HepG2 (cell line): ENCODE results near the gene TPX2. TPM values are rescaled to one million over a fixed set of nuclear protein-coding genes. Genes with fewer than 3 reads are reported as not detected.

Experiments used
- BCL6 ChIP-seq: IDR thresholded peaks from 2 replicates; pipeline ENCODE4 v1.6.1; 2016; ENCODE audit warnings: missing genetic modification reagents, missing compliant biosample characterization
- BHLHE40 ChIP-seq: IDR thresholded peaks from 2 replicates; pipeline ENCODE4 v1.6.1; 2011; ENCODE audit warnings: low read length, improper control_type of control experiment
- CEBPG ChIP-seq: IDR thresholded peaks from 2 replicates; pipeline ENCODE4 v1.6.1; 2016
- FUBP1 ChIP-seq: sonication (generic); formaldehyde crosslinking; IDR thresholded peaks from 2 replicates; pipeline ENCODE4 v1.5.1; 2020; ENCODE audit warnings: missing genetic modification reagents, mild to moderate bottlenecking, borderline replicate concordance
- KMT2B ChIP-seq: IDR thresholded peaks from 2 replicates; pipeline ENCODE4 v1.6.1; 2016; ENCODE audit warnings: missing genetic modification reagents, missing compliant biosample characterization
- MED8 ChIP-seq: sonication (generic); formaldehyde crosslinking; IDR thresholded peaks from 2 replicates; pipeline ENCODE4 v1.8.1; 2023; ENCODE audit warnings: mild to moderate bottlenecking, missing genetic modification reagents; ENCODE audit not compliant: insufficient replicate concordance
- NCOA2 ChIP-seq: sonication (generic); formaldehyde crosslinking; IDR thresholded peaks from 2 replicates; pipeline ENCODE4 v1.8.0; 2022; ENCODE audit warnings: inconsistent platforms
- PAWR ChIP-seq: sonication (generic); formaldehyde crosslinking; IDR thresholded peaks from 2 replicates; pipeline ENCODE4 v1.4.0; 2020; ENCODE audit warnings: missing genetic modification reagents, mild to moderate bottlenecking, borderline replicate concordance
- SMC3 ChIP-seq: IDR thresholded peaks from 2 replicates; pipeline ENCODE4 v1.6.1; 2011; ENCODE audit warnings: low read length, improper control_type of control experiment
- SOX6 ChIP-seq, 2 experiments: fragments of 450-650 bp in 1 of 2; sonication (generic) in 1 of 2; formaldehyde crosslinking in 1 of 2; IDR thresholded peaks; 2 replicates each; pipeline versions ENCODE4 v1.4.0 to v1.6.1; 2017 to 2020; ENCODE audit warnings: antibody characterized with exemption in 1 of 2, mild to moderate bottlenecking in 1 of 2, missing genetic modification reagents in 1 of 2
- TRIM22 ChIP-seq: fragments of 450-650 bp; IDR thresholded peaks from 2 replicates; pipeline ENCODE4 v1.6.1; 2017
- ZBTB40 ChIP-seq, 2 experiments: fragments of 450-650 bp in 1 of 2; sonication (generic) in 1 of 2; formaldehyde crosslinking in 1 of 2; IDR thresholded peaks; 2 replicates each; pipeline versions ENCODE4 v1.6.1 to v1.8.0; 2016 to 2022; ENCODE audit warnings: antibody characterized with exemption in 1 of 2, mild to moderate bottlenecking in 1 of 2, missing genetic modification reagents in 1 of 2
- ZMYM3 ChIP-seq: sonication (generic); formaldehyde crosslinking; IDR thresholded peaks from 2 replicates; pipeline ENCODE4 v1.5.1; 2020; ENCODE audit warnings: mild to moderate bottlenecking, missing genetic modification reagents
- ZNF333 ChIP-seq: sonication (generic); formaldehyde crosslinking; IDR thresholded peaks from 2 replicates; pipeline ENCODE4 v1.4.0; 2020; ENCODE audit warnings: mild to moderate bottlenecking, missing genetic modification reagents, borderline replicate concordance
- ZNF34 ChIP-seq: sonication (generic); formaldehyde crosslinking; IDR thresholded peaks from 2 replicates; pipeline ENCODE4 v1.4.0; 2020; ENCODE audit warnings: mild to moderate bottlenecking, missing genetic modification reagents, borderline replicate concordance
- ZNF441 ChIP-seq: sonication (generic); formaldehyde crosslinking; IDR thresholded peaks from 2 replicates; pipeline ENCODE4 v1.7.0; 2021; ENCODE audit warnings: missing genetic modification reagents, borderline replicate concordance
- polyA plus RNA-seq, 8 experiments: library from polyadenylated mRNA; depleted of rRNA in 3 of 8; stranded (reverse) in 7 of 8; unstranded in 1 of 8; fragments of >200 nt; fragmentation: Illumina TruSeq in 4 of 8; extraction: Trizol in 4 of 8; gene quantifications; 2 replicates each; pipeline versions ENCODE4 v1.2.1 to v1.2.3, GENCODE V29; 2011 to 2016; ENCODE audit warnings: low read depth in 4 of 8, missing spikeins in 1 of 8, mixed read lengths in 1 of 8; ENCODE audit not compliant: insufficient read depth in 1 of 8
- total RNA-seq, 5 experiments: library from RNA; depleted of rRNA; stranded (reverse); fragments of >200 nt; fragmentation: Illumina TruSeq; extraction: Trizol; gene quantifications; 2 replicates each; pipeline ENCODE4 v1.2.3, GENCODE V29; 2016; ENCODE audit warnings: low read depth in 1 of 5

Gene TPX2
- total and polyA plus RNA-seq, 2 of the 13 experiments (the other 11 are each of a cell fraction or from before 2014, with no cell fraction given): 34.3 to 124 TPM

- no peak for TF ChIP-seq ZBTB40 (IDR thresholded peaks at IDR 0.05)
- TF ChIP-seq ZBTB40 (CRISPR knock-in tag; IDR thresholded peaks at IDR 0.05): no peak
- no peak for TF ChIP-seq CEBPG (CRISPR knock-in tag)
- TF ChIP-seq TRIM22: no peak
- TF ChIP-seq SMC3: no peak
- no peak for TF ChIP-seq PAWR (CRISPR knock-in tag)
- no peak for TF ChIP-seq BHLHE40
- no peak for TF ChIP-seq FUBP1 (CRISPR knock-in tag)
- TF ChIP-seq ZMYM3 (CRISPR knock-in tag): no peak
- TF ChIP-seq ZNF34 (CRISPR knock-in tag): no peak; the same call in 1 of the 2 replicates
- TF ChIP-seq KMT2B (CRISPR knock-in tag): no peak
- no peak for TF ChIP-seq ZNF333 (CRISPR knock-in tag)
- no peak for TF ChIP-seq ZNF441 (CRISPR knock-in tag)
- TF ChIP-seq SOX6 (IDR thresholded peaks at IDR 0.05): no peak
- TF ChIP-seq SOX6 (CRISPR knock-in tag; IDR thresholded peaks at IDR 0.05): no peak
- peak; percentile 23; the same call in 1 of the 2 replicates for TF ChIP-seq NCOA2 (CRISPR knock-in tag)
- TF ChIP-seq BCL6 (CRISPR knock-in tag): no peak; the same call in 1 of the 2 replicates
- no peak for TF ChIP-seq MED8 (CRISPR knock-in tag)
Measured at GRCh38 chr20:31699801-31700728, 39.0 kb upstream of the TPX2 start (continued).
